Pancreas (tissue), 10 donors: ENCODE data around the gene UPK3BL2. TPM values are rescaled to one million over a fixed set of nuclear protein-coding genes. Genes with fewer than 3 reads are reported as not detected.
A peak's percentile ranks its signal among the peaks of the same experiment; 100 is the strongest.
"Not testable (repeated sequence)": the region's sequence is repeated elsewhere in the genome, so short reads cannot be mapped to it uniquely, and the experiment has no call there.

Experiments
- ATAC-seq, 4 donors: fragments of 200-7000 bp; cut with Tn5 transposase; one replicate each; pipeline versions ENCODE4 v1.8.0 to v1.9.1; 2020; ENCODE audit warnings: mild to moderate bottlenecking in 4 of 4, moderate library complexity in 4 of 4
- DNase-seq, 6 donors: peaks; one replicate each; pipeline ENCODE4 v3.0.0-alpha.2; 2020
- FAIRE-seq: peaks from 2 replicates; lab custom pipeline; 2012; peaks lifted over from hg19 to GRCh38; lab: Jason Lieb, UNC
- H3K27ac ChIP-seq, 4 donors: fragments of 200-600 bp; sonication (generic); 1 replicate in 3 of 4; 2 replicates in 1 of 4; pipeline versions ENCODE4 v1.5.0 to v1.8.0; 2020
- H3K27me3 ChIP-seq, 4 donors: fragments of 200-600 bp; one replicate each; pipeline ENCODE4 v1.8.0; 2021
- H3K36me3 ChIP-seq, 3 donors: fragments of 200-600 bp; sonication (generic) in 1 of 3; one replicate each; pipeline versions ENCODE4 v1.5.0 to v1.8.0; 2020 to 2021
- H3K4me1 ChIP-seq, 3 donors: fragments of 200-600 bp; one replicate each; pipeline ENCODE4 v1.8.0; 2021
- H3K4me3 ChIP-seq, 4 donors: fragments of 200-600 bp; sonication (generic) in 2 of 4; one replicate each; pipeline versions ENCODE4 v1.5.0 to v1.8.0; 2020 to 2021
- H3K9me3 ChIP-seq, 4 donors: fragments of 200-600 bp; one replicate each; pipeline ENCODE4 v1.8.0; 2021
- WGBS, 2 donors: extraction: QIAGEN DNeasy Blood & Tissue Kit; methylation state at CpG; one replicate each; pipeline ENCODE4 v1.1.7; 2013; 5-methylcytosine and 5-hydroxymethylcytosine counted together
- intact Hi-C, 3 donors: fragments of 100-400 bp; cut with DNase I; formaldehyde crosslinking; loops; one replicate each; pipeline versions ENCODE4 v1.11.1 to v1.14.2; 2022
- polyA plus RNA-seq, 2 donors: library from polyadenylated mRNA; stranded (reverse); fragments of 200-250 nt; gene quantifications; one replicate each; pipeline ENCODE4 v1.2.3, GENCODE V29; 2013
- total RNA-seq, 6 donors: library from RNA; stranded (reverse); fragmentation: NEBNext Ultra II Directional in 4 of 6; extraction: Animal tissue kit (Norgen Biotek cat#: 25700) in 4 of 6; gene quantifications; one replicate each; pipeline versions ENCODE4 v1.2.1 to v1.2.4, GENCODE V29; 2021 to 2023
- donor health status: healthy with polysubstance abuse.
- donor health status: DM: no; HTN: no; CAD: no; lungs with moderate emphysema.
- donor health status: DM: no; HTN: no; CAD: no.
- donor health status: control.
- donor health status: control.
- donor health status: Bipolar disorder and iron deficiency.
- donor health status: DM: yes; HTN: yes; CAD: no.
- donor health status: DM: no; HTN: no; CAD: no.
- donor health status: DM: no; HTN: no; CAD: no.
- donor health status: DM: yes; HTN: yes; CAD: no.

UPK3BL2 gene
- total and polyA plus RNA-seq, 8 donors = 6.0 to 38.4 (median 7.3) TPM

DNA sequence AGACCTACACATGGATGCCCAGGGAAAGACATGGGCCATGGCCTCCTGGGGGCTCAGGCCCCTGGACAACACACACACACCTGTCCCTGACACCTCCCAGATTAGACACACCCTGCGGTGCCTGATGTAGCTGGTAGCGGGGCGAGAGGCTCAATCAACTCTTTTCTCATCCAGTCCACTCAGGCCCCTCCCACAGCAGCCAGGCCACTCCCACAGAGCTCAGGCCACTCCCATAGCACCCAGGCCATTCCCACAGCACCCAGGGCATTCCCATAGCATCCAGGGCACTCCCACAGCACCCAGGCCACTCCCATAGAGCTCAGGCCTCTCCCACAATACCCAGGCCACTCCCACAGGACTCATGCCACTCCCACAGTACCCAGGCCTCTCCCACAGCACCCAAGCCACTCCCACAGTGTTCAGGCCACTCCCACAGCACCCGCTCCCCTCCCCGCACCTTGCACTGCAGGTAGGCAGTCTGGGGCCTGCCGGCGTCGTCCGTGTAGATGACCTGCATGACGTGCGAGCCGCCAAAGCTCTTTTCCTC lies 52.9 kb downstream of the UPK3BL2 start:
- 79 to 90% methylated on average over 2 to 3 of the region's 12 CpGs for WGBS, 2 donors
- H3K27ac ChIP-seq, intact Hi-C loops, H3K9me3 ChIP-seq, H3K36me3 ChIP-seq, H3K4me3 ChIP-seq, H3K27me3 ChIP-seq, FAIRE-seq, H3K4me1 ChIP-seq: not testable (repeated sequence)
- DNase-seq (peak; percentile 60 to 94 (median 86)), ATAC-seq (peak; percentile 53 to 73 (median 70))

Other genes starting within 250 kb of the UPK3BL2 start
- not detected for gene SPDYE6, start 187.3 kb downstream of the UPK3BL2 start, total RNA-seq
- not detected for gene SPDYE6, start 187.3 kb downstream of the UPK3BL2 start, polyA plus RNA-seq
- 10 to 100 TPM in 4 of 6 donors, 1 to 10 TPM in 2; 9.1 to 13.8 (median 10.8) TPM for gene PRKRIP1, start 147.3 kb downstream of the UPK3BL2 start, total RNA-seq
- gene PRKRIP1, start 147.3 kb downstream of the UPK3BL2 start, polyA plus RNA-seq = 10 to 100 TPM; 34.3 to 40.1 TPM
- gene ORAI2, start 110.1 kb downstream of the UPK3BL2 start, total RNA-seq = 10 to 100 TPM in 2 of 6 donors, 1 to 10 TPM in 4; 4.8 to 13.5 (median 7.1) TPM
- gene ORAI2, start 110.1 kb downstream of the UPK3BL2 start, polyA plus RNA-seq = 1 to 10 TPM; 4.1 to 8.6 TPM
- gene ALKBH4, start 78.8 kb downstream of the UPK3BL2 start, total RNA-seq = 1 to 10 TPM; 3.5 to 6.9 (median 5.3) TPM
- gene ALKBH4, start 78.8 kb downstream of the UPK3BL2 start, polyA plus RNA-seq = 1 to 10 TPM; 7.3 to 9.3 TPM
- 1 to 10 TPM; 5.1 to 9.3 (median 7.6) TPM for gene LRWD1, start 78.7 kb downstream of the UPK3BL2 start, total RNA-seq
- 10 to 100 TPM; 12.3 to 18.4 TPM for gene LRWD1, start 78.7 kb downstream of the UPK3BL2 start, polyA plus RNA-seq
- gene POLR2J, start 64.8 kb downstream of the UPK3BL2 start, total RNA-seq = 10 to 100 TPM; 16.5 to 20.6 (median 17.7) TPM
- gene POLR2J, start 64.8 kb downstream of the UPK3BL2 start, polyA plus RNA-seq = 10 to 100 TPM; 56.3 to 59.8 TPM
- gene RASA4B, start 25.9 kb downstream of the UPK3BL2 start, total RNA-seq = 10 to 100 TPM in 2 of 6 donors, 1 to 10 TPM in 4; 7.8 to 12.9 (median 8.4) TPM
- 10 to 100 TPM; 39.2 to 93.4 TPM for gene RASA4B, start 25.9 kb downstream of the UPK3BL2 start, polyA plus RNA-seq
- gene SPDYE2, start 7.5 kb upstream of the UPK3BL2 start, total RNA-seq = under 1 TPM in 4 of 6 donors, not detected in 2; 0.12 to 0.19 (median 0.13) TPM
- gene SPDYE2, start 7.5 kb upstream of the UPK3BL2 start, polyA plus RNA-seq = under 1 TPM; 0.21 to 0.34 TPM
- 10 to 100 TPM in 5 of 6 donors, 1 to 10 TPM in 1; 8.3 to 18.8 (median 11.9) TPM for gene POLR2J3, start 28.9 kb upstream of the UPK3BL2 start, total RNA-seq
- gene POLR2J3, start 28.9 kb upstream of the UPK3BL2 start, polyA plus RNA-seq = 100 to 1,000 TPM in 1 of 2 donors, 10 to 100 TPM in 1; 49.5 to 116 TPM
- gene RASA4, start 73.1 kb upstream of the UPK3BL2 start, total RNA-seq = 10 to 100 TPM in 5 of 6 donors, 1 to 10 TPM in 1; 8.7 to 33.8 (median 18.1) TPM
- 100 to 1,000 TPM in 1 of 2 donors, 10 to 100 TPM in 1; 60.8 to 128 TPM for gene RASA4, start 73.1 kb upstream of the UPK3BL2 start, polyA plus RNA-seq
- gene UPK3BL1, start 99.1 kb upstream of the UPK3BL2 start, total RNA-seq = 10 to 100 TPM in 2 of 6 donors, 1 to 10 TPM in 4; 2.9 to 11.8 (median 5.5) TPM
- 100 to 1,000 TPM in 1 of 2 donors, 10 to 100 TPM in 1; 72.2 to 168 TPM for gene UPK3BL1, start 99.1 kb upstream of the UPK3BL2 start, polyA plus RNA-seq
- not detected for gene SPDYE2B, start 106.6 kb upstream of the UPK3BL2 start, total RNA-seq
- gene SPDYE2B, start 106.6 kb upstream of the UPK3BL2 start, polyA plus RNA-seq = not detected
- gene POLR2J2, start 128.0 kb upstream of the UPK3BL2 start, total RNA-seq = 1 to 10 TPM; 1.4 to 9.7 (median 3.7) TPM
- 1 to 10 TPM; 5.1 to 6.1 TPM for gene POLR2J2, start 128.0 kb upstream of the UPK3BL2 start, polyA plus RNA-seq
- gene FAM185A, start 205.3 kb upstream of the UPK3BL2 start, total RNA-seq = 1 to 10 TPM; 3.8 to 7.4 (median 5.0) TPM
- gene FAM185A, start 205.3 kb upstream of the UPK3BL2 start, polyA plus RNA-seq = 1 to 10 TPM; 3.2 to 3.5 TPM